Measurements from ENCODE around the gene SIRPD.
A peak's percentile ranks its signal among the peaks of the same experiment; 100 is the strongest.
"Not testable (repeated sequence)": the region's sequence is repeated elsewhere in the genome, so short reads cannot be mapped to it uniquely, and the experiment has no call there.

Gene SIRPD

GRCh38 chr20:1557605-1558004 is at the start of gene SIRPD:
SIRPD (minus strand) TSS chr20:1557705; CDS start chr20:1557653, 52 bp downstream.
- DNase-seq (ENCODE audit: low spot score), result no peak

GRCh38 chr20:1600736-1601135 is 43.2 kb upstream of the SIRPD start:
- DNase-seq (ENCODE audit: low spot score), result no peak

- DNase-seq (ENCODE audit: low spot score), result no peak
Measured at GRCh38 chr20:1595333-1595732, 37.8 kb upstream of the SIRPD start.

GRCh38 chr20:1588533-1589460 is 31.3 kb upstream of the SIRPD start:
- DNase-seq (ENCODE audit: low spot score), result no peak

GRCh38 chr20:1587781-1588532 is 30.5 kb upstream of the SIRPD start:
- no peak for DNase-seq (ENCODE audit: low spot score)

- DNase-seq (ENCODE audit: low spot score), result no peak
Measured at GRCh38 chr20:1579488-1579887, 22.0 kb upstream of the SIRPD start.

- DNase-seq (ENCODE audit: low spot score), result peak; percentile 0
Measured at GRCh38 chr20:1577906-1578305, 20.4 kb upstream of the SIRPD start.

GRCh38 chr20:1577313-1577712 is 19.8 kb upstream of the SIRPD start:
- DNase-seq (ENCODE audit: low spot score), result peak; percentile 0

- DNase-seq (ENCODE audit: low spot score), result peak; percentile 1
Measured at GRCh38 chr20:1576641-1577040, 19.1 kb upstream of the SIRPD start.

- not testable (repeated sequence) for DNase-seq (ENCODE audit: low spot score)
Measured at GRCh38 chr20:1576003-1576402, 18.5 kb upstream of the SIRPD start.

GRCh38 chr20:1571583-1571982 is 14.1 kb upstream of the SIRPD start:
- not testable (repeated sequence) for DNase-seq (ENCODE audit: low spot score)

GRCh38 chr20:1569415-1569881 is 11.9 kb upstream of the SIRPD start:
- peak; percentile 11 for DNase-seq (ENCODE audit: low spot score)

GRCh38 chr20:1568163-1568490 is 10.6 kb upstream of the SIRPD start:
- peak; percentile 4 for DNase-seq (ENCODE audit: low spot score)

- DNase-seq (ENCODE audit: low spot score), result peak; percentile 50
Measured at GRCh38 chr20:1567392-1568162, 10.1 kb upstream of the SIRPD start.

- DNase-seq (ENCODE audit: low spot score), result peak; percentile 8
Measured at GRCh38 chr20:1566701-1567100, 9.2 kb upstream of the SIRPD start.

GRCh38 chr20:1565461-1565860 is 8.0 kb upstream of the SIRPD start:
- DNase-seq (ENCODE audit: low spot score), result peak; percentile 2

- DNase-seq (ENCODE audit: low spot score), result no peak
Measured at GRCh38 chr20:1563598-1563997, 6.1 kb upstream of the SIRPD start.

- no peak for DNase-seq (ENCODE audit: low spot score)
Measured at GRCh38 chr20:1562622-1563021, 5.1 kb upstream of the SIRPD start.

- DNase-seq (ENCODE audit: low spot score), result no peak
Measured at GRCh38 chr20:1561350-1561749, 3.8 kb upstream of the SIRPD start.

- DNase-seq (ENCODE audit: low spot score), result no peak
Measured at GRCh38 chr20:1555952-1556351, 1.6 kb downstream of the SIRPD start.

- DNase-seq (ENCODE audit: low spot score), result no peak
Measured at GRCh38 chr20:1539816-1540419, 17.6 kb downstream of the SIRPD start.

GRCh38 chr20:1538655-1539054 is 18.9 kb downstream of the SIRPD start:
- no peak for DNase-seq (ENCODE audit: low spot score)

All from GM03348 (cell line).